Measurements from ENCODE around the gene HPD. TPM values are rescaled to one million over a fixed set of nuclear protein-coding genes. Genes with fewer than 3 reads are reported as not detected.

HPD gene
- total RNA-seq, 1 donor from 2014 or later, result 1.0 TPM

DNA sequence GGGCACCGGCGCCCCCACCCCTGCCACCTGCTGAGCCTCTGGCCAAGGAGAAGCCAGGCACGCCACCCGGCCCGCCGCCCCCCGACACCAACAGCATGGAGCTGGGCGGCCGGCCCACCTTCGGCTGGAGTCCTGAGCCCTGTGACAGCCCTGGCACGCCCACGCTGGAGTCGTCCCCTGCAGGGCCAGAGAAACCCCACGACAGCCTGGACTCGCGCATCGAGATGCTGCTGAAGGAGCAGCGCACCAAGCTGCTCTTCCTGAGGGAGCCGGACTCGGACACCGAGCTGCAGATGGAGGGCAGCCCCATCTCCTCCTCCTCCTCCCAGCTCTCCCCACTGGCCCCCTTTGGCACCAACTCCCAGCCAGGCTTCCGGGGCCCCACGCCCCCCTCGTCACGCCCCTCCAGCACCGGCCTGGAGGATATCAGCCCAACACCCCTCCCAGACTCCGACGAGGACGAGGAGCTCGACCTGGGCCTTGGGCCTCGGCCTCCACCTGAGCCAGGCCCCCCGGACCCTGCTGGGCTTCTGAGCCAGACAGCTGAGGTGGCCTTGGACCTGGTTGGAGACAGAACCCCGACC is 48.3 kb downstream of the HPD start:
- DNase-seq, result no peak

DNA sequence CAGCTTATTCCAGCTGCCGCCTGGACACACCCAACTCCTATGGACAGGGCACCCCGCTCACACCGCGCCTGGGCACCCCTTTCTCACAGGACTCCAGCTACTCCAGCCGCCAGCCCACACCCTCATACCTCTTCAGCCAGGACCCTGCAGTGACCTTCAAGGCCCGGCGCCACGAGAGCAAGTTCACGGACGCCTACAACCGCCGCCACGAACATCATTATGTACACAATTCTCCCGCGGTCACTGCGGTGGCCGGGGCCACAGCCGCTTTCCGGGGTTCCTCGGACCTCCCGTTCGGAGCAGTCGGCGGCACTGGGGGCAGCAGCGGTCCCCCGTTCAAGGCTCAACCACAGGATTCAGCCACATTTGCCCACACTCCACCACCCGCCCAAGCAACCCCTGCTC is 48.9 kb downstream of the HPD start:
- no peak for DNase-seq

DNA sequence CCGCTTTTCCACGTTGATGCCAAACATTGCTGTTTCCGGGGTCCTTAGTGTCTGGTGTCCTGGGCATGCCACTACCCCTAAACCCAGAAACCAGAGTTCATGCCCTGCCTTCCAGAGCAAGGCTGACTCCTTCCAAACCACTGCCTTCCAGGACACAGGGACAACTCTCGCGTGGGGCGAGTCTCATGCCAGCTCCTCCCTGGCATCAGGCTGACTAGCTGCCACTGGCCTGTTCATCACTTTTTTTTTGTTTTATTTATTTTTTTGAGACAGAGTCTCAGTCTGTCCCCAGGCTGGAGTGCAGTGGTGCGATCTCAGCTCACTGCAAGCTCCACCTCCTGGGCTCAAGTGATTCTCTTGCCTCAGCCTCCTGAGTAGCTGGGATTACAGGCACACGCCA is 50.0 kb downstream of the HPD start:
- no peak for DNase-seq

DNA sequence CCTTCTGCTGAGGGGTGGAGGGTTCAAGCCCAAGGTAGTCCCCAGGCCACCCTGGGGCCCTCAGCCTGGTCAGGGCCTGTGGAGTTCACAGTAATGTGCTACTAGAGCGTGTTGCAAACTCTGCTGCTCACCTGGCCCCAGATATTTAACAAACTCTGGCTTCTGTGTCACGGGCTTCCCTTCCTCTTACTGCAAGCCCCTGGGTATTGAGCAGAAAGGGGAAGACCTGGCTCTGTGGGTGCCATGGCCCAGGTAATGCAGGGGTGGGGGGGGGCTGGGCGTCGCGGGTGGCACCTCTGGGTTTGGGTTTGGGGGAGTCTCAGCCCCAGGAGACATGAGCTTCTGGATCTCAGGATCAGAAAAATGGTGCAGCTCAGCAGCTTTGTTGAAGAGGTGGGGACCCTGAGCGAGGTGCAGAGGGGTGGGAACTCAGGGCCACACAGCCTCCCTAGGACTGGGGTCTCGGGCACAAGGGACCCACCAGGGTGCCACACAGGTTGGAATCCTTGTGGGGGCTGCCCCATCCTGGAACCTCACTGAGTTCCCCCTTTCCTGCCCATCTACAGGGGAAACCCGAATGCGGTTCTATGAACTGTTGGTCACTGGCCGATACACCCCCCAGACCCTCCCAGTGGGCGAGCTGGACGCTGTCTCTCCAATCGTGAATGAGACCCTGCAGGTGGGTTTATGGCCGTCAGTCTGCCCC is 50.9 kb downstream of the HPD start:
- DNase-seq, result no peak

DNA sequence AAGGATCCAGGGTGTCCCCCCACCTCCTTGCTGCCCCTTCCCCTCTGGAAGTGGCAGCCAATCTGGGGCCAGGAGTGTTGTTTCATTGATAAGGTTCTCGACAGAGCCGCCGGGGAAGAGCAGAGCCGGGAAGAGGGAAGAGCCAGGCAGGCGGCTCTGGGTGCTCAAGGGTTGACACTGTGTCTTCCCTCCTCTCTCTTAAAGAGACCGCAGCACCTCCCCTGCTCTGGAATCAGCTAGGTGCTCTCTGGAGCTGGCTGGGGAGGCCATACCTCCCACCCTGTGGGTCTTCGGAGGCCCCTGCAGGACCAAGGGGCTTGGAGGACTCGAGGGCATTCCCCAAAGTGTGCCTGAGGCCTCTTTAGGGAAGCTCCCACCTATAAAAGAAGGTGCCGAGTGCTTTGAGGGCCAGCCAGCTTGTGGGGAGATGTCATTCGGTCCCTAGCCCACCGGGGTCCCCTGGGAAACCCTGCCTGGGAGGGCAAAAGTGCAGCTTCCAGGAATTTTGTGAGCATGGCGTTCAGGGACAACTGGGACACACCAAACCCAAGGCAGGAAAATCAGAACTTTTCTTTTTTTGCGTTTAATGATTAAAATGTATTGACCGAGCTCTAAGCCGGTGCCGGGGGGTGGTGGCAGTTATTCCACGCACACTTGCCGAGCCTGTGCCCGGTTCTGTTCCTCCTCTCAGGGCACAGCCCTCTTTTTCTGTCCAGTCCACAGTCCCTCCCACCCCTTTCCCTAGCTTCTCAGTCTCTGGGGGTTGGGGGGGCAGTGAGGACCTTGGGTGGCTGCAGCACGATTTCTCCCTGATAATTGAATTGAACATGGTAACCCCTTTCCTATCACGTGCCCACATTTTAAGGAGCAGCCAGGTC is 51.9 kb downstream of the HPD start:
- DNase-seq, result peak; percentile 40

DNA sequence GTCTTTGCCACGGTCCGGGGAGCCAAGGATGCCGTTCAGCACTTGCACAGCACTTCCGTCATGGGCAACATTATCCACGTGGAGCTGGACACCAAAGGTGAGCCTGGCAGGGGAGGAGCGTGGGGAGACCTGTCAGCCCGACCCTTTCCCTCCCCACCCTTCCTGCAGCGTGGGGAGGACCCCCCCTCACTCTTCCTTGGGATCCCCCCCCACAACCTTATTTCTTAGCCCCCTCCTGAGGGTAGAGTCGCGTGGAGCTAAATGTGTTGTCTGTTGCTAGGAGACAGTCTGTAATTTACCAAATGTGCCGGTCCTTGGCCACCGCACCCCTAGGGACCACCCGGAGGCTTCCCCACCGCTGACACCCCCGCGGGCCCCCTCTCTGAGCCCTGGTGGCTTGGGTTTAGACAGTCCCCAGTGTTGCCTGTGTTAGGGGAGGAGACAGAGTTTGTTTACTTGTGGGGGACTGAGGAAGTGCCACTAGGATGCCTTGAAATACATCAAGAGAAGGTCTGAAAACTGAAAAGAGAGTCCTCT is 52.6 kb downstream of the HPD start:
- DNase-seq, result no peak

DNA sequence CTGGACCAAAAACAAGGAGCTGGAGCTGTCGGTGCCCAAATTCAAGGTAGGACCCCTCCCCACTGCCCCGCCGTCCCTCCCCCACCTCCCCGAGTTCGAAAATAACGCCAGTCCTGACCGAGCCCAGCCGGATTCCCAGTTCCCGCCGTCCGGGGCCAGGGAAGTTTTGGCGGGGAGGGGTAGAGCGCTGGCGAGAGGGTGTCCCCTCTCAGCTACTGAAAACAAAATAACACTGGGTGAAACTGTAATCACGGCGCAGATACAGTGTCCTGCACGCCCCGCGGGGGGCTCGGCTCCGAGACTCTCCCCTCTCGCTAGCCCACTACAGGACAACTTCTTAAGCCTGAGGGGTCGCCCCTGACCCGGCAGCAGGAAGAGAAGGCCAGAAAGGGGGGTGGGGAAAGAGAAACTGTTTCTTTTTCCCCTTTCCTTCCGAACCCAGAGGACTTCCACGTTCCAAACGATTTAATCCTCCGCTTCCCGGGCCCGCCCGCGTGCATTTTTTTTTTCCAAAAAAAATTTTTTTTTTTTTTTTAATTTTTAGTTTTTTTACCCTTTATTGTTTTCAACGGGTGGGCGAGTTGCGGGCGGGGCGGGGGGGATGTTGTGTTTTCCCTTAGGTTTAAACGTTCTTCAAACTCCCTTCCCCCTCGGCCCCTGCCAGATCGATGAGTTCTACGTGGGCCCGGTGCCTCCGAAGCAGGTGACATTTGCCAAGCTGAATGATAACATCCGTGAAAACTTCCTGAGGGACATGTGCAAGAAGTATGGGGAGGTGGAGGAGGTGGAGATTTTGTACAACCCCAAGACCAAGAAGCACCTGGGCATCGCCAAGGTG is 53.3 kb downstream of the HPD start:
- peak; percentile 55 for DNase-seq

DNA sequence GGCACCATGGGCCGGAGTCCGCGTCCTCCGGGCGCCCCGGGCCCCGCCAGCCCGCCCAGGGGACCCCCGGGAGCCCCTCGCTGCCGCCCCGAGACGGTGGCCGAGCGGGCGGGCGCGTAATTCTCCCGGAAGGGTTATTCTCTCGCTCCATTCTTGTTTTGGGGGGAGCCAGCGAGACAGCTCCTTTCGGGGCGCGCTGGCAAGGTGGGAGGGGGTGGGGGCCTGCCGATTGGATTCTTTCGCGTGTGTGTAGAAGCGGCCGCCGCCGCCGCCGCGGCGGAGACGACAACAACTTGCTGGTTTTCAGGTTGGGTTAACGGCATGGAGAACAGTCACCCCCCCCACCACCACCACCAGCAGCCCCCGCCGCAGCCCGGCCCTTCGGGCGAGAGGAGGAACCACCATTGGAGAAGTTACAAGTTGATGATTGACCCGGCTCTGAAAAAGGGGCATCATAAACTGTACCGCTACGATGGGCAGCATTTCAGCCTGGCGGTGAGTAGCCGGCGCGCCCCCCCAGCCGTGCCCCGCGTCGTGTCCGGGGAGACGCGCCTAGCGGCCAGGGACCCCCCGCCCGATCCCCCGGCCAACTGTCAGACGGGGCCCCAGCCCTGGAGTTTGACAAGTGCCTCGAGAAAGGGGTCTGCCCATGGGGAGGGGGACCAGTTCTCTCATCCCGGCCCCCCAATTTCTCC is 54.1 kb downstream of the HPD start:
- DNase-seq, result peak; percentile 43

DNA sequence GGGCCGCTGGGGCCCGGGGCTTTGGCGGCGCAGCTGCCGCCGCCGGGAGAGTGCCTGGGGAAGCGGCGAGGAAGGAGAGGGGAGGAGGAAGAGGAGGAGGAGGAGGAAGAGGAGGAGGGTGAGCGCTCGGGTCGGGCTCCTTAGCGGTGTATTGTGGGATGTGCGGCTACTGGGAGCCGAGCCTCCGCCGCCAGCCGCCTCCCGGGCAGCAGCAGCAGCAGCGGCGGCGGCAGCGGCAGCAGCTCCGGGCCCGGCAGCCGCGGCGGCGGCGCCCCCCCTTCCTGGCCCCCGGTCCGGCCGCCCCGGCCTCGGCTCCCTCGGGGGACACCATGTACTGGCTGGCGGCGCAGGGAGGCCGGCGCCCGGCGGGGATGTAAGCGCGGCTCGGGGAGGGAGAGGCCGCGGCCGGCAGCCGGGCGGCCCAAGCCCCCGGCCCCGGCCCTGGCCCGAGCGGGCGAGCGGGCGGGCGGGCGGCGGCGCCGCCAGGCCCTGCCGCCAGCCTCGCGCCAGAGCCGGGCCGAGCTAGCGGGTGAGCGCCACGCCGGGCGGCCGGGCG is 54.7 kb downstream of the HPD start, which contains the start of gene SETD1B:
TSS of gene SETD1B (plus strand) at position 149 of the 556 bp plus-strand sequence. CDS start 729 bp downstream, outside the sequence.
- DNase-seq, result peak; percentile 67

DNA sequence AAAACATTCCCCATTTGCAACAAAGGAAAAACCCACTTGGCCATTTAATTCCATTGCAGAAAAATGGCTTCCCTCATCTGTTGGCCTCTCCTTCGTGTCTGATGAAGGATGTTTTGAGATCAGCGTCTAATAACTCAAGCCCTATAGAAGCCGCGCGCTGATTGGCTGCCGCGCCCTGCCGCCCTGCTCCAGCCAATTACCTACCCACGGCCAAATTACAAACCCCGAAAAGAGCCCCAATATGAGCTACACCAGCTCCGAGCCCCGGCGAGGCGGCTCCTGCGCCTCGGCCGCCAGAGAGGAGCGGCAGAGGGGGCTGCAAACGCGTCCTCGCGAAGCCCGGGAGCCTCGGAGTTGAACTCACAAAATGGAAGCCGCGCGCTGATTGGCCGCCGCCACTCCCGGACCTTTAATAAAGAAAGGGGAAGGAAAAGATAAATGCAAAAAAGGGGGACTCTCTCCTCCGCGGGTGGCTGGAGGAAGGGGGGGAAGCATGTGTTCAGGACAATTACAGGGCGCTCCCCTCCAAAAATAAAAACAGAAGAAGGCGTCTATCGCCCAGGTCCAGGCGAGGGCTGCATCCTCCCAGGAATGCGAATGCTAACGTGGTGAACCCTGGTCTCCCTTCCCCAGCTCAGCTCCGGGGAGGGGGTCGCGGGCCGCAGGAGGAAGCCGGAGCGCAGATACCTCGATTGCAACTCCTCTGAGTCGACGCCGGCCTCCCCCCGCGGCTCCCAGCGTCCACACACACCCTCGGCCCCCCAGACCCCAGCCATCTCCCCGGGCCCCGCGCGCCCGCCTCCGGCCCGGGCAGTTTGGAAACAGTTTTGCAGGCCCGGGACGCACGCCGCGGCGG is 55.6 kb downstream of the HPD start:
- peak; percentile 99 for DNase-seq

DNA sequence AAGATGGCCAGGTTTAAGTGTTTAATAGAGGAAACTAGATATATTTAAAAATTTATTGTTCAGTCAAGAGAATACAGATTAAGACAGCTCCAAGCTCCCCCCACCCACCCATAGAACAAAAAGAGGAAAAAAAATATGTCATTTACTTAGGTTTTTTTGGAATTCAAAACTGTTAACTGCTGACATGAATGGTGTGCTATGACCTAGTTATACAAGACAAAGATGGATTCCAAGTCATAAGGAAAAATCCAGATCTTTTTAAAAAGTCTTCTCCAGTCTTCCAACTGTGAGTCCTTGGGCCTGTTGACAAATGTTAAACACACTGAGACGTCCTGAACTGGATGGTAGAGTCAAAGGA is 56.2 kb downstream of the HPD start:
- DNase-seq, result no peak

DNA sequence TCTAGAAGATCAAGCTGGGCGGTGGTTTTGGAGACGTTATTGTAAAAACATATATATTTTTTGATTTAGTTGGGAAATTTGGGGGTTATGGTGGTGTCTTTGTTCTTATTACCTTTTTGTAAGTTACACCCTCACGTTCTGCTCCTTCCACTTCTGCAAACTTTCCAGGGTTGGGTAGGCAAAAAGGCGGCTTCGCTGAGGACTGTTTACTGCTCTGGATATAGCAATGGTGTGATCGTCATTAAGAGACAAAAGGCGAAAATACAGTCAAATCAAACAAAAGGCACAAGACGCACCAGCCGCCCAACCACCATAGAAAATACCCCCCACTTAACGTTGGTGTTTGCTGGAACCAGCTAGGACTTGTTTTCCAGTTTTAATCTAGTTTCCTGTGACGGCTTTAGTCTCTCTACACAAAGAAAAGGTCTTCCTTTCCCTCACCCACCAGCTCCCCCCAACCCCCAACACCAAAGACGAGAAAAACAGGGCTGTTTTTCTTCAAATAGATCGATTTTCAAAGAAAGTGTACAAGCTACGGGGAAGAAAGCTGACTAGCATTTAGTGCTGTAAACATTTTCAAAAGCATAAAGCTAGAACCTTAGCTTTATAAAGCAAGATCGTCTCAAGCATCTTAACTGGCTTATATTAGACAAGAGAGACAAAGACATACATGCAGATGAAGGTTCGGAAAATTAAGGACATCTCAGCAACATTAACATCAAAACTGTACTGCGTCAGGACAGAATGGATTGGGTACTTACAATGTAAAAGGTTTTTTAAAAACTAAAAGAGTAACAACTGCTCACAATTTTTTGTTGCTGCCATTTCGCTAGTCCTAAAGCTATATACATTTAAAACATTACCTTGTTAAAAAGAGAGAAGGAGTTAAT is 56.8 kb downstream of the HPD start:
- peak; percentile 70 for DNase-seq

DNA sequence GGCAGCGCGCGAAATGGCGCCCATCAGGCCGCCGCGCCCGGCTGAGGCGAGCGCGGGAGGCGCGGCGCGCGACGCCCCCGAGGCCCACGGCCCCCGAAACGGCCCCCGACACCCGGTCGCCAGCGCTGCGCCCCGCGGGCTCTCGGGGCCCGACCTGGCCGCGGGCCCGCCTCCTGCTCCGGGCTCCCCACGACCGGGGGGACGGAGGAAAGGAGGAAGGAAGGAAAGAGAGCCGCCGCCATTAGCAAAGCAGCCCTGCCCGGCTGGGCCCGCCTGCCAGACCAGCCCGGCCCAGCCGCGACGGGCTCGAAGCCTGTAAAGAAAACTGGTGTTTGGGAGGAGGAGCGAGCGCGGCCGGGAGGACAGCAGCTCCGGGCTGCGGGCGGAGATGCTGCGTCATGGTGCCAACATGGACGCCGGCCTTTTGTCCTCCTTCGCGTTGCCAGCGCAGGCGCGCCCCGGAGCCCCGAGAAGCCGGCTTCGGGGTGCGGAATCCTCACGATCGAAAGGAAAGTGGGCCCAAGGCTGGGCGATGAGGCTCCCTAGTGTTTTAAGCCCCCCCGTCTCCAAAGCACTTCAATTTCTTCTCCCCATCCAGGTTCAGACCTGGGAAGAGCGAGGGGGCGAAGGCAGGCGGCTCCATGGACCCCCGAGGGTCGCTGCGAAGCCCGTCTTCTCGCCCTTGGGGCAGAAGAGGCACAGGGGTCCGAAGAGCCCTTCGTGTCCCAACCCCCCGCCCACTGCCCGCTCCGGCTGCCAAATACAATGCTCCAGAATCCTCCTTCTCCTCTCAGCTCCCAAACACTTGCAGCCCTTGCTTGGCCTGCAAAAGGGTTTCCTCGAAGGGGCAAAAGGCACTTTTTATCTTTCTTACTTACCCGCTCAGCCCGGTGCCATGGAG is 57.7 kb downstream of the HPD start:
- DNase-seq, result peak; percentile 86

DNA sequence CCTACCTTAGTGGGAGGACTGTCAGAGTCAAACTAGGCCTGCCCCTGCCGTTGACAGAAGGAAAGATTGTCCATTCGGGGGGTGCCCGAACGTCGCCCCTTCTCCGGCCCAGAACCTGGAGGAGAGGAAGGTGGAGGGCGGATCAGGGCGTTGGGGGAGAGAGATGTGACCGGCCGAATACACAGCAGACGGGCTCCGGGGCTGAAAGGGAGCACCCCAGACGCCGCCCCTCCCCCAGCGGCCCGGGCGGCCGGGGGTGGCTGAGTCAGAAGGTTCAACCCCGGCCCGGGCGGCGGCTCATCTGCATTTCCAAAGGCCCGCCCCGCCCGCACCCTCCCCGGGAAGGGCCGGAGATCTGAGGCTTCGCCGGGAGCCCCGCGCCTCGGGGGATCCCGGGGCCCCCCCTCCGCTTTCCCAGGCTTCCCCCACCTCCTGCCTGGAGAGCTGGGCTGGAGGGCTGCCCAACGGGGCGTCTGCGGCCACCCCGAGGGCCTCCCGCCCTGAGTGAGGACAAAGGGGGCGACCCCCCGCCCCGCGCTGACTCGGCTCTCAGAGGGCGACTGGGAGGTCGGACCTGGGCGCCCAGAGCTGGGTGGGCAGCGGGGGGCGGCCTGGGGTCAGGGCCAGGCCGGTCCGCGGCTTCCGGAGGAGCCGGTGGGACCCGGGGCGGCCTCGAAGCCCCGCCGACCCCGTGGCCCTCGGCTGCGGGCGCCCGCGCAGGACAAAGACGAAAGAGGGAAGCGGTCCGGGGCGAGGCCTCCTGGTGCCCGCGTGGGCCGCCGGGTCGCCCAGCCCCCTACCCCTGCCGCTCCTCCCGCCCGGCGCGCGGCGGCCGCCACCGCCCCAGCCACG is 58.6 kb downstream of the HPD start:
- peak; percentile 88 for DNase-seq

DNA sequence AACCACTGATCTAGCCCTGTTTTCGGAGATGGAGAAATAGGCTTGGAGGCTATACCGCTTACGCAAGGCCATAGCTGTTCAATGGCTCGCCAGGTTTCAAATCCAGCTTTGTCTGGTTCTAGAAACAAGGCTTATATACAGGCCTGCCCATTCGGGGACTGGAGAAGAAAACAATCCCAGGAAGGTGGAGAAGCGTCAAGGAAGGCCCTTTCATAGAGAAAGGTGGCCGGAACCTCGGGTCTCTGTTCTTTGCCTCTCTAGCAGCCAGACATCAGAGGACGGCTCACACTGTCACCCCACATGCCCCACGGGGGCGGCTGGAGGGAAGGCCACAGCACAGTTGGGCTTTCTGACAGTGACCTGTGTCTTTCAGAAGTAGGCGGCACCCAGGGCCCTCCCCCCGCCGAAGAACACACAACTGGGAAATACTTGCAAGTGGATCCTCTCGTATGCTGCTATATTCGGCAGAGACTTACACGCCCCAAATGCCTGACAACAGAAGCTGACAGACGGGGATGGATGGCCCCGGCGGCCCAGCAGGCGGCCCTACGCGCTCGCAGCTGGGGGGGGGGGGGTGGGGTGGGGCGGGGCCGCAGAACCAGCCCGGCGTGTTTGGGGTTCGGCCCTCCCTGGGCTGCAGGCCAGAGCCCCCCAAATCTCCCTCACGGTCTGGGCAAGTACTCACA is 59.4 kb downstream of the HPD start:
- DNase-seq, result peak; percentile 92

DNA sequence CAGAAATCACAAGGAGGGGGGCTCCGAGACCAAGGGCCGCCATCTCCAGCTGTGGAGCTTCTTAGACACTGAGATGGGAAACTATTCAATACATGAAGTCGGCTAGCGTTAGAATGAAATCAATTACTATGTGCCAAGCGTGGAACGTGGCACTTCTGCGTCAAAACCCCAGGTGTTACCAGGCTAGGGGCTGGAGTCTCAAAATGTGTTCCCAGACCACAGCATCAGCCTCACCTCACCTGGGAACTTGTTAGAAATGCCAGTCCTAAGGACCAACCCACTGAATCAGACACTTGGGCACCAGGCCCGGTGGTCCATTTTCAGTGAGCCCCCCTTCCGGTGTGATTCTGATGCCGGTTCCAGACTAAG is 59.9 kb downstream of the HPD start:
- no peak for DNase-seq

Data from tongue (tissue), 2 donors.